Astrocyte of the cerebellum (primary cell): ENCODE results near the gene UFC1.
A peak's percentile ranks its signal among the peaks of the same experiment; 100 is the strongest.
"Not testable (repeated sequence)": the region's sequence is repeated elsewhere in the genome, so short reads cannot be mapped to it uniquely, and the experiment has no call there.

Experiments used
- DNase-seq: peaks from one replicate; pipeline ENCODE4 v3.0.0-alpha.2; 2011; ENCODE audit warnings: low read depth
- H3K4me3 ChIP-seq: 2 replicates; pipeline ENCODE4 v1.5.1; 2011; ENCODE audit warnings: mild to moderate bottlenecking, low read depth, low read length, moderate library complexity
- in situ Hi-C: cut with HindIII; loops from 2 replicates; pipeline ENCODE4 v1.10.0; 2017; ENCODE audit warnings: low sequenced_read_pairs
- TF ChIP-seq, protein P1 (sequence below): IDR thresholded peaks from 2 replicates; pipeline ENCODE4 v1.5.1; 2012; ENCODE audit warnings: low read length, low read depth, moderate library complexity, mild to moderate bottlenecking; ENCODE audit errors: missing control alignments

UFC1 gene

DNA sequence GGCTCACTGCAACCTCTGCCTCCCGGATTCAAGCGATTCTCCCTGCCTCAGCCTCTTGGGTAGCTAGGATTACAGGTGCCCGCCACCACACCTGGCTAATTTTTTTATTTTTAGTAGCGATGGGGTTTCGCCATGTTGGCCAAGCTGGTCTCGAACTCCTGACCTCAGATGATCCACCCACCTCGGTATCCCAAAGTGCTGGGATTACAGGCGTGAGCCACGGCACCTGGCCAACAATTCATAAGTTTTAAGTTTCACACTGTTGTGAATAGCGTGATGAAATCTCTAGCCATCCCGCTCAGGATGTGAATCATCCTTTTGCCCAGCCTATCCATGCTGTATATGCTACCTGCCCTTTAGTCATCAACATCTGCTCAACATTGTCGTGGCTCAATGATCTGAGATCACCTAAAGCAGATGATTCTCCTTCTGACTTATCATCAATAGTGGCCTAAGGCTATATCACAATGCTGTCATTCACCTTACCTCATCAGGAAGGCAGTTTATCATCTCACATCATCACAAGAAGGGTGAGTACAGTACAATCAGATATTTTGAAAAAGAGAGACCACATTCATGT, 38.6 kb upstream of the UFC1 start:
- TF ChIP-seq, protein P1, sequence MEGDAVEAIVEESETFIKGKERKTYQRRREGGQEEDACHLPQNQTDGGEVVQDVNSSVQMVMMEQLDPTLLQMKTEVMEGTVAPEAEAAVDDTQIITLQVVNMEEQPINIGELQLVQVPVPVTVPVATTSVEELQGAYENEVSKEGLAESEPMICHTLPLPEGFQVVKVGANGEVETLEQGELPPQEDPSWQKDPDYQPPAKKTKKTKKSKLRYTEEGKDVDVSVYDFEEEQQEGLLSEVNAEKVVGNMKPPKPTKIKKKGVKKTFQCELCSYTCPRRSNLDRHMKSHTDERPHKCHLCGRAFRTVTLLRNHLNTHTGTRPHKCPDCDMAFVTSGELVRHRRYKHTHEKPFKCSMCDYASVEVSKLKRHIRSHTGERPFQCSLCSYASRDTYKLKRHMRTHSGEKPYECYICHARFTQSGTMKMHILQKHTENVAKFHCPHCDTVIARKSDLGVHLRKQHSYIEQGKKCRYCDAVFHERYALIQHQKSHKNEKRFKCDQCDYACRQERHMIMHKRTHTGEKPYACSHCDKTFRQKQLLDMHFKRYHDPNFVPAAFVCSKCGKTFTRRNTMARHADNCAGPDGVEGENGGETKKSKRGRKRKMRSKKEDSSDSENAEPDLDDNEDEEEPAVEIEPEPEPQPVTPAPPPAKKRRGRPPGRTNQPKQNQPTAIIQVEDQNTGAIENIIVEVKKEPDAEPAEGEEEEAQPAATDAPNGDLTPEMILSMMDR = no peak
- DNase-seq = peak; percentile 79
- in situ Hi-C loops = no loop called here
- no peak overlapping the region for H3K4me3 ChIP-seq

DNA sequence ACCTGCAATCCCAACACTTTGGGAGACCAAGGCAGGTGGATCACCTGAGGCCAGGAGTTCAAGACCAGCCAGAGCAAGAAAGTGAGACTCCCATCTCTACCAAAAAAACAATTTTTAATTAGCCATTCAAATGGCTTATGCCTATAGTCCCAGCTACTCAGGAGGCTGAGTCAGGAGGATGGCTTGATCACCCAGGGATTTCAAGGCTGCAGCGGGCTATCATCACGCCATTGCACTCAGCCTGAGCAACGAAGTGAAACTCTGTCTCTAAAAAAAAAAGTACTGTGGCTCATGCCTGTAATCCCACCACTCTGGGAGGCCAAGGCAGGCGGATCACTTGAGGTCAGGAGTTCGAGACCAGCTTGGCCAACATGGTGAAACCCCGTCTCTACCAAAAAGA, 37.8 kb upstream of the UFC1 start:
- H3K4me3 ChIP-seq, in situ Hi-C loops, DNase-seq: not testable (repeated sequence)

DNA sequence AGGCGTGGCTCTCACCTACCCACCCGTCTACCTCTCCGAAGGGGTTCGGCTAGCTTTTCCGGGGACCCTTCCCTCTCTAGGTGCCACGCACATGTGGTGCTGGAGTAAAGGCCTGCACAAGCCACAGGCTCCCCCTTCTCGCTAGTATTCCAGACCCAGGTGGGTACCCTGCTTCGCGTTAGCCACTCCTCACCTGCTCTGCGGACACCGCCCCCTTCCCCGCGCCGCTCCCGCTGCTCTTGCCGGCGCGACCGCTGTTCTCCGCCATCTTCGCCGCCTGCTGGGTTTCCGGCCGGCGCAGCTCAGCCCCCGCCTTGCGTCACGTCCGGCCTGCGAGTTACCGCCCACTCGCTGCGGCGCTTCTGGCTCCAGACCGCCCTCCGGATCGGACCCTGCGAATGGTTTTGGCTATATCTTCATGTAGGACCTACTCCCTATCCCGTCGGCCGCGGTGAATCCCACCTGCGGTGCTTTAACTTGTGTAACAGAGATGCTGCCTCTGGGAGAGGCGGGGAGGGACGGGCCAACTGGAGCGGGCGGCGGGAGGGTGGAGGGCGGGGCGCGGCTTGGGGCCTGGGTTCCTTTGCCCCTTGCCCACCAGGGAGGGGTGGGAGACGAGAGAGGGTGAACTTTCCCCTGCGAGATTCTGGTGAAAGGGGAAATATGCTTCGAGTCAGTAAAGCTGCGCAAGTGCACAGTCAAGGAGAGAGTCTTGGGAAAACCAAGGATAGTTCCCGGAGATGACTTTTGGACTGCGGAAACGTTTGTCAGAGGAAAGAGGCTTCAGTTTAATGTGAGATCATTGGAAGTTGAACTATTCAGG, 35.8 kb upstream of the UFC1 start, which contains the start of the genes NIT1 and PFDN2:
NIT1 (plus strand) TSS at position 347 of the 823 bp plus-strand sequence; CDS start at position 419, 72 bp downstream.
PFDN2 (minus strand) TSS at position 279 of the 823 bp plus-strand sequence; CDS start at position 268, 11 bp downstream.
- H3K4me3 ChIP-seq = peak within 1 kb of the TSS; percentile 99
- TF ChIP-seq, protein P1 = no peak
- in situ Hi-C loops = no loop called here
- peak; percentile 66 for DNase-seq

DNA sequence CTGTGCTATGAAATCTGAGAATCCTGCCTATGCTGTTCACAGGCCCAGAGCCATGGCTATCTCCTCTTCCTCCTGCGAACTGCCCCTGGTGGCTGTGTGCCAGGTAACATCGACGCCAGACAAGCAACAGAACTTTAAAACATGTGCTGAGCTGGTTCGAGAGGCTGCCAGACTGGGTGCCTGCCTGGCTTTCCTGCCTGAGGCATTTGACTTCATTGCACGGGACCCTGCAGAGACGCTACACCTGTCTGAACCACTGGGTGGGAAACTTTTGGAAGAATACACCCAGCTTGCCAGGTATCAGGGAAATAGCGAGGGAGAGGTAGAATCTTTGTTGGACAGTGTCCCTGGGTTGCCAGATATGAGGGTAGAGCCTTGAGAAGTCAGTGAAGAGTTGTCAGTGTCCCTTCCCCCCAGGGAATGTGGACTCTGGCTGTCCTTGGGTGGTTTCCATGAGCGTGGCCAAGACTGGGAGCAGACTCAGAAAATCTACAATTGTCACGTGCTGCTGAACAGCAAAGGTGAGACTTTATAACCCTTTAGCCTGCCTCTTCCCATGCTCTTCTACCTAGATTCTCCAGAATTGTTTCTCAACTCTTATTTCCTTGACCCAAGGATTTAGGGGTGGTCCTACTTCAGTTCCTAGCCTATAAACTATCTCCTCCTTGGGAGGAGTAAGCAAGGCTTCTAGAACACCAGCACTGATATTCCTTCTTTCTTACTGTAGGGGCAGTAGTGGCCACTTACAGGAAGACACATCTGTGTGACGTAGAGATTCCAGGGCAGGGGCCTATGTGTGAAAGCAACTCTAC, 34.5 kb upstream of the UFC1 start:
- peak overlapping the region; percentile 99 for H3K4me3 ChIP-seq

DNA sequence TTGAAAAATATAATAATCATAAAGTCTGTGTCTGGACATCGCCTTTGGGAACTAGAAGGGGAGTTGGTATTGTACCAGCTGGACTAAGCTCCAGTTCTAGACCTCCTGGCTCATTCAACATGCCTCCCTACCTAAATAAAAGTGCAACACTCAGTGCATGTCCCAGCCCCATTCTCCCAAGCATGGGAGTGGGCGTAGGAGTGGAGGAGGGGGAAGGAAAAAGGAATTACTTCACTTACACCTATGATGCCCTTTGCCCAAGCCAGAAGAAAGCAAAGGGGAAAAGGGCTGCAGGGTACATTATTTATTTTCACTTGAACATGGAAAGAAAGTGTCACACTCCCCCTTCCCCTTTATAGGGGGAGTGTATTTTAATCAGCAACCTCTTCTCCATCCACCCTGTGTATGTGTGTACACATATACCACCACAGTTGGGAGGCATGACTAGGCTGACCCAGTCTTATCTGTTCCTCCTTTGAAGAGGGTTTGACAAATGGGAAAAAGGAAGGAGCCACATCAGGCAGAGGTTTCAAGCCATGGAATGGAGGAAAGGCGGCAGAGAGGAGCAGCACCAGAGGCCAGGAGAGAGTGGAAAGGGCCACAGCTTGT, 32.6 kb upstream of the UFC1 start:
- in situ Hi-C loops = no loop called here
- TF ChIP-seq, protein P1 = no peak
- no peak overlapping the region for H3K4me3 ChIP-seq
- DNase-seq = no peak

More for the DNA sequence above, 34.5 kb upstream of the UFC1 start:
- TF ChIP-seq, protein P1 = peak; percentile 58
- DNase-seq = peak; percentile 28
- in situ Hi-C loops = no loop called here

DNA sequence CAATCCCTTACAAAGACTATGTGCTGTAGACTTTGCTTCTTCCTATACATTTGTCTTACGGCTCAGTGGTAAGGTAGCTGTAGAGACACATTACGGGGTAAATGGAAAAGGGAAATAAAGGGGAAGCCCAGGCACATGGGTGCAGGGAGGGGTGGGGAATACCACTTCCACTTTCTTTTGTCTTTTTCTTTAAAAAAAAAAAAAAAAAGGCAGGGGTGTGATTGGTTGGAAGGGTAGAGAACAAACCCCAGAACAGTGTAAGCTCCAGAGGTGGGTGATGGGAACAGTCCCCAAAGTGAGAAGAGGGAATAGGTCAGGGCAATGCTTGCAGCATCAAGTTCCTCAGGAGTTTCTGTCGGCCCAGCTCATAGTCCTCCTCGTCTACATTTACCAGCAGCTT, 31.9 kb upstream of the UFC1 start:
- TF ChIP-seq, protein P1 = no peak
- no peak for DNase-seq
- in situ Hi-C loops = no loop called here
- H3K4me3 ChIP-seq = no peak overlapping the region
